B cell (primary cell): ENCODE data around the gene ZNF609. TPM values are rescaled to one million over a fixed set of nuclear protein-coding genes. Genes with fewer than 3 reads are reported as not detected.

Experiments used
- ATAC-seq: fragments of 200-7000 bp; cut with Tn5 transposase; one replicate; pipeline ENCODE4 v1.10.0; 2021; ENCODE audit warnings: low read depth, mild to moderate bottlenecking, moderate number of reproducible peaks, moderate library complexity
- CTCF ChIA-PET: fragments of 350-600 bp; sonication (Branson Sonifier 250); formaldehyde crosslinking; loops from one replicate; lab custom pipeline; 2021; ENCODE audit warnings: antibody characterized with exemption, inconsistent platforms; lab: Charles Lee
- POLR2A ChIA-PET: fragments of 350-600 bp; sonication (Branson Sonifier 250); formaldehyde crosslinking; loops from one replicate; lab custom pipeline; 2021; ENCODE audit warnings: antibody characterized with exemption; lab: Charles Lee
- DNase-seq: peaks from one replicate; pipeline ENCODE4 v3.0.0; 2013
- H2AFZ ChIP-seq: 2 replicates; pipeline ENCODE4 v1.6.1; 2012; ENCODE audit warnings: mild to moderate bottlenecking, low read depth, low read length; ENCODE audit not compliant: insufficient read depth, poor library complexity, severe bottlenecking
- H3K27ac ChIP-seq, 2 donors: 1 replicate in 1 of 2; 2 replicates in 1 of 2; pipeline ENCODE4 v1.5.1; 2012 to 2013; ENCODE audit warnings: low read length in 2 of 2, mild to moderate bottlenecking in 2 of 2, moderate library complexity in 1 of 2
- H3K27me3 ChIP-seq, 4 experiments: fragments of 200-600 bp in 1 of 4; sonication (generic) in 1 of 4; replicated peaks in 1 of 4; 1 replicate in 2 of 4; 2 replicates in 2 of 4; pipeline versions ENCODE4 v1.6.1 to v1.7.0; 2013 to 2016; ENCODE audit warnings: low read length in 3 of 4, mild to moderate bottlenecking in 2 of 4, mixed read lengths in 1 of 4, moderate library complexity in 1 of 4; ENCODE audit not compliant: insufficient read depth in 4 of 4, control insufficient read depth in 3 of 4; ENCODE audit errors: control extremely low read depth in 1 of 4
- H3K36me3 ChIP-seq, 2 experiments: replicated peaks in 1 of 2; 1 replicate in 1 of 2; 2 replicates in 1 of 2; pipeline versions ENCODE4 v1.6.1 to v1.7.1; 2013; ENCODE audit warnings: low read length in 1 of 2; ENCODE audit not compliant: insufficient read depth in 2 of 2, control insufficient read depth in 1 of 2; ENCODE audit errors: control extremely low read depth in 1 of 2, extremely low read depth in 1 of 2
- H3K4me1 ChIP-seq, 2 donors: fragments of 200-600 bp in 1 of 2; sonication (generic) in 1 of 2; 1 replicate in 1 of 2; 2 replicates in 1 of 2; pipeline versions ENCODE4 v1.5.1 to v1.6.1; 2013 to 2017; ENCODE audit warnings: low read length in 2 of 2; ENCODE audit not compliant: control insufficient read depth in 2 of 2, insufficient read depth in 2 of 2
- H3K4me2 ChIP-seq: replicated peaks from 2 replicates; pipeline ENCODE3; 2012; ENCODE audit warnings: mild to moderate bottlenecking, low read depth, low read length; ENCODE audit not compliant: poor library complexity, severe bottlenecking
- H3K4me3 ChIP-seq, 5 experiments: fragments of 200-600 bp in 1 of 5; sonication (generic) in 1 of 5; 1 replicate in 3 of 5; 2 replicates in 2 of 5; pipeline versions ENCODE4 v1.5.1 to v1.7.0; 2011 to 2016; ENCODE audit warnings: low read length in 4 of 5, mild to moderate bottlenecking in 4 of 5, low read depth in 2 of 5, control low read depth in 1 of 5, moderate library complexity in 1 of 5; ENCODE audit not compliant: insufficient read depth in 1 of 5; ENCODE audit errors: control extremely low read depth in 1 of 5, extremely low read depth in 1 of 5
- H3K79me2 ChIP-seq: fragments of 200-600 bp; sonication (generic); one replicate; pipeline ENCODE4 v1.6.0; 2016; ENCODE audit warnings: low read length; ENCODE audit not compliant: control insufficient read depth, insufficient read depth
- H3K9ac ChIP-seq: fragments of 200-600 bp; sonication (generic); 2 replicates; pipeline ENCODE4 v1.6.1; 2017; ENCODE audit warnings: mild to moderate bottlenecking, low read length, moderate library complexity
- H3K9me3 ChIP-seq, 3 donors: one replicate each; pipeline versions ENCODE4 v1.6.1 to v1.7.1; 2013; ENCODE audit warnings: low read length in 2 of 3; ENCODE audit not compliant: control insufficient read depth in 2 of 3, insufficient read depth in 1 of 3; ENCODE audit errors: control extremely low read depth in 1 of 3
- H4K20me1 ChIP-seq: 2 replicates; pipeline ENCODE4 v1.6.0; 2012; ENCODE audit warnings: mild to moderate bottlenecking, low read length; ENCODE audit not compliant: insufficient read depth, control insufficient read depth, poor library complexity, severe bottlenecking
- H3K27ac Mint-ChIP-seq: one replicate; pipeline ENCODE4 v1.8.0; 2021; ENCODE audit warnings: mixed read lengths
- H3K27me3 Mint-ChIP-seq: one replicate; pipeline ENCODE4 v1.8.0; 2021; ENCODE audit warnings: mixed read lengths
- H3K4me1 Mint-ChIP-seq: one replicate; pipeline ENCODE4 v1.8.0; 2021; ENCODE audit warnings: mixed read lengths
- H3K4me3 Mint-ChIP-seq: one replicate; pipeline ENCODE4 v1.8.0; 2021; ENCODE audit warnings: mixed read lengths
- H3K9me3 Mint-ChIP-seq: one replicate; pipeline ENCODE4 v1.8.0; 2022; ENCODE audit warnings: mixed read lengths; ENCODE audit not compliant: insufficient read depth
- CTCF ChIP-seq: fragments of 200-600 bp; IDR thresholded peaks from one replicate; pipeline ENCODE4 v1.8.0; 2022; ENCODE audit warnings: antibody characterized with exemption, mild to moderate bottlenecking
- EZH2 ChIP-seq: IDR thresholded peaks from 2 replicates; pipeline ENCODE4 v1.6.1; 2012; ENCODE audit warnings: borderline replicate concordance, low read depth, mild to moderate bottlenecking, moderate library complexity, low read length; ENCODE audit not compliant: insufficient read depth, poor library complexity, severe bottlenecking
- WGBS: methylation state at CpG from one replicate; pipeline ENCODE4 v1.1.5; 2013; ENCODE audit warnings: missing lambda C conversion rate; ENCODE audit not compliant: insufficient coverage; 5-methylcytosine and 5-hydroxymethylcytosine counted together
- intact Hi-C: fragments of 100-400 bp; cut with micrococcal nuclease; formaldehyde crosslinking; loops from one replicate; pipeline ENCODE4 v1.10.0; 2022
- polyA plus RNA-seq: library from polyadenylated mRNA; depleted of rRNA; stranded (reverse); fragments of >200 nt; gene quantifications from 2 replicates; pipeline ENCODE4 v1.2.3, GENCODE V29; 2012
- total RNA-seq, 2 donors: library from RNA; stranded (reverse); fragments of 120-200 nt in 1 of 2; gene quantifications; 1 replicate in 1 of 2; 2 replicates in 1 of 2; pipeline versions ENCODE4 v1.2.3 to v1.2.4, GENCODE V29; 2013 to 2022

ZNF609 gene
- total and polyA plus RNA-seq, 2 donors (not counting 1 experiment from before 2014, with no cell fraction given): 5.8 to 32.9 TPM

GRCh38 chr15:64503197-64503596 lies 42.8 kb downstream of the ZNF609 start:
- TF ChIP-seq CTCF (no peak), EZH2 (no peak)
- Mint-ChIP-seq H3K4me1 (peaks cover 49% of the 10 kb centered on the region), H3K27me3 (no peaks in the 10 kb centered on the region), H3K4me3 (peak overlapping the region; percentile 1), H3K9me3 (no peaks in the 10 kb centered on the region), H3K27ac (peak overlapping the region; percentile 17)
- no CpG with 5 or more reads among the region's 4 CpGs for WGBS
- intact Hi-C loops: no loop called here
- H3K27me3 ChIP-seq: no peaks in the 10 kb centered on the region
- H3K36me3 ChIP-seq: peaks cover 0 to 15% of the 10 kb centered on the region in 2 experiments
- peaks cover 12% of the 10 kb centered on the region for H3K79me2 ChIP-seq
- DNase-seq: peak; percentile 11
- no peaks in the 10 kb centered on the region for H3K9me3 ChIP-seq
- CTCF ChIA-PET: interaction anchor here (0.6 to 1.2 kb wide), 2 partner anchors 64 to 225 kb away, joined by 3 read pairs; no protein-coding TSS in a partner anchor
- peak overlapping the region; percentile 41 for H2AFZ ChIP-seq
- no peak overlapping the region for H3K4me3 ChIP-seq
- peaks cover 30 to 31% of the 10 kb centered on the region in 2 donors for H3K4me1 ChIP-seq
- H4K20me1 ChIP-seq: no peaks in the 10 kb centered on the region
- H3K4me2 ChIP-seq: peak overlapping the region; percentile 10
- H3K27ac ChIP-seq: peak overlapping the region in 1 of 2 donors; percentile 37
- ATAC-seq: no peak
- peak overlapping the region; percentile 18 for H3K9ac ChIP-seq
- POLR2A ChIA-PET: no interaction called here

DNA sequence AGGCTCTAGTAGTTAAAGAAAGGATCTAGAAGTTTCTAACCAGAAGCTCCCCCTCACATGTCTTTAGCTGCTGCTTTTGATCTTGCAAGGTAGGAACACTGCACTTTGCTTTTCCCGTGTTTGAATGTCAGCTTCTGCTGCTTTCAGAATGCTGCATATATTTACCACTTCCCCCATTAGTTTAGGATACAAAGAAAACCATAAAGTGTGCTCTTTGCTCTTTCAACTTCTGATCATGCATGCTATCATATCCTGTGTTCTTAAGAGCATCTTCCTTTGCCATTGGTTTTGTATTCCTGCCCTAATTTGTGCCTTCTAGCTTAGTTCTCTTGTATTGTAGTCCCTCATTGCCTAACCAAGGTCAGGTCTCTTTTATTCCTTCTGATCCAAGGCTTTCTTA lies 43.3 kb downstream of the ZNF609 start:
- intact Hi-C loops: no loop called here
- Histone ChIP-seq H3K4me2 (peak overlapping the region; percentile 10), H4K20me1 (no peaks in the 10 kb centered on the region), H3K27me3 (no peaks in the 10 kb centered on the region), H3K36me3 (peaks cover 0 to 15% of the 10 kb centered on the region in 2 experiments), H3K4me1 (peaks cover 33 to 34% of the 10 kb centered on the region in 2 donors), H3K9me3 (no peaks in the 10 kb centered on the region), H2AFZ (peak overlapping the region; percentile 41), H3K4me3 (no peak overlapping the region), H3K79me2 (peaks cover 17% of the 10 kb centered on the region), H3K27ac (peak overlapping the region in 1 of 2 donors; percentile 37), H3K9ac (peak overlapping the region; percentile 18)
- DNase-seq: no peak
- CTCF ChIA-PET: interaction anchor here (0.6 to 1.2 kb wide), 2 partner anchors 63 to 225 kb away, joined by 3 read pairs; no protein-coding TSS in a partner anchor
- peak overlapping the region; percentile 17 for H3K27ac Mint-ChIP-seq
- peak overlapping the region; percentile 1 for H3K4me3 Mint-ChIP-seq
- peaks cover 51% of the 10 kb centered on the region for H3K4me1 Mint-ChIP-seq
- H3K27me3 Mint-ChIP-seq: no peaks in the 10 kb centered on the region
- no peak for TF ChIP-seq CTCF
- TF ChIP-seq EZH2: no peak
- WGBS: 0% methylated on average over 1 of the region's 1 CpG
- no peak for ATAC-seq
- POLR2A ChIA-PET: no interaction called here
- no peaks in the 10 kb centered on the region for H3K9me3 Mint-ChIP-seq
